Ovary (tissue), 9 donors: ENCODE measurements around the gene IGF2BP3. TPM values are rescaled to one million over a fixed set of nuclear protein-coding genes. Genes with fewer than 3 reads are reported as not detected.

Source experiments
- DNase-seq, 5 donors: peaks; one replicate each; pipeline ENCODE4 v3.0.0-alpha.2; 2019 to 2020
- H3K27ac ChIP-seq, 2 donors: fragments of 200-600 bp; one replicate each; pipeline versions ENCODE4 v1.5.1 to v1.8.0; 2019 to 2022
- H3K27me3 ChIP-seq: fragments of 200-600 bp; one replicate; pipeline ENCODE4 v1.8.0; 2022
- H3K36me3 ChIP-seq: fragments of 200-600 bp; sonication (generic); one replicate; pipeline ENCODE4 v1.5.1; 2019
- H3K4me1 ChIP-seq: one replicate; pipeline ENCODE4 v1.8.1; 2013; ENCODE audit warnings: mild to moderate bottlenecking, moderate library complexity; ENCODE audit not compliant: insufficient read depth
- H3K4me3 ChIP-seq: fragments of 200-600 bp; sonication (generic); one replicate; pipeline ENCODE4 v1.5.1; 2017
- H3K9me3 ChIP-seq, 2 donors: fragments of 200-600 bp in 1 of 2; sonication (generic) in 1 of 2; one replicate each; pipeline versions ENCODE4 v1.5.1 to v1.8.1; 2013 to 2019; ENCODE audit warnings: mild to moderate bottlenecking in 1 of 2, moderate library complexity in 1 of 2
- EP300 ChIP-seq: sonication (generic); formaldehyde crosslinking; IDR thresholded peaks from one replicate; pipeline ENCODE4 v1.6.1; 2017; ENCODE audit warnings: antibody characterized with exemption
- POLR2A ChIP-seq: fragments of 450-650 bp; IDR thresholded peaks from one replicate; pipeline ENCODE4 v1.6.1; 2017; ENCODE audit warnings: antibody characterized with exemption, mild to moderate bottlenecking, moderate library complexity
- WGBS, 3 donors: extraction: QIAGEN DNeasy Blood & Tissue Kit in 1 of 3; methylation state at CpG; one replicate each; pipeline versions ENCODE4 v1.1.5 to v1.1.7; 2013 to 2017; 5-methylcytosine and 5-hydroxymethylcytosine counted together
- intact Hi-C, 4 donors: fragments of 100-400 bp; cut with DNase I; formaldehyde crosslinking; loops; one replicate each; pipeline versions ENCODE4 v1.11.0 to v1.15.1; 2022 to 2023
- polyA plus RNA-seq, 2 donors: library from polyadenylated mRNA; stranded (reverse); fragments of 200-250 nt in 1 of 2; fragments of 350-450 nt in 1 of 2; fragmentation: Illumina TruSeq in 1 of 2; extraction: RNeasy Lipid Tissue Mini Kit (QIAGEN cat#74804) in 1 of 2; gene quantifications; one replicate each; pipeline ENCODE4 v1.2.3, GENCODE V29; 2013 to 2014
- total RNA-seq, 7 donors: library from RNA; depleted of rRNA in 2 of 7; stranded (reverse); fragments of >200 nt in 2 of 7; fragmentation: NEBNext Ultra II Directional in 3 of 7; extraction: Animal tissue kit (Norgen Biotek cat#: 25700) in 3 of 7; gene quantifications; one replicate each; pipeline versions ENCODE4 v1.1.0 to v1.2.4, GENCODE V29; 2016 to 2023
- TF ChIP-seq, protein P1 (sequence below), 3 donors: fragments of 450-650 bp in 2 of 3; fragments of 200-600 bp in 1 of 3; IDR thresholded peaks; one replicate each; pipeline versions ENCODE4 v1.5.1 to v1.8.0; 2016 to 2022; ENCODE audit warnings: antibody characterized with exemption in 3 of 3, mild to moderate bottlenecking in 1 of 3
- donor health status: DM: no; HTN: no; CAD: no; lungs with moderate emphysema.
- donor health status: DM: no; HTN: no; CAD: no.
- donor health status: Bipolar disorder and iron deficiency.
- donor health status: DM: yes; HTN: yes; CAD: no.
- donor health status: DM: no; HTN: no; CAD: no.
- donor health status: DM: yes; HTN: yes; CAD: no.

IGF2BP3 gene
- total and polyA plus RNA-seq, 9 donors = 0.20 to 1.3 (median 0.40) TPM; not detected in 2

DNA sequence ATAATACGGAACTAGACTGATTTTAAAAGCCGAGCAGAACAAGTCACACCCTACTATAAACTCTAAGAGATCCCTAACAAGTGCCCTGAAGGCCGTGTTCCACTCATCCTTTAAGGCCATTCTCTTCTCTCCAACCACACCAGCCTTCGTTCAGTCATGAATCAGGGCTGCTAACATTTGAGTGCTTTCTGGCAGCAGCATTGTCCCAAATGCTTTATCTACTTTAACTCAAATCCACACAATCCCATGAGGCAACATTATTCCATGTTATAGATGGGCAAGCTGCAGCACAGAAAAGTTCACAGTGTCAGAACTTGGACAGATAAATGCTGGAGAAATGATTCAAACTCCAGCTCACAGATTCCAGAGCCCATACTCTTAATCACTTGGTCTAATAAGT, 97.7 kb downstream of the IGF2BP3 start:
- no peak for DNase-seq
- no peaks in the 10 kb centered on the region for H3K36me3 ChIP-seq
- WGBS, 3 donors = 88 to 91% (median 88%) methylated on average over 4 of the region's 4 CpGs
- no peak overlapping the region for H3K27ac ChIP-seq
- H3K9me3 ChIP-seq = no peaks in the 10 kb centered on the region
- H3K4me3 ChIP-seq = no peak overlapping the region
- intact Hi-C loops = no loop called here
- H3K27me3 ChIP-seq = no peaks in the 10 kb centered on the region
- no peak for TF ChIP-seq EP300
- TF ChIP-seq, protein P1, sequence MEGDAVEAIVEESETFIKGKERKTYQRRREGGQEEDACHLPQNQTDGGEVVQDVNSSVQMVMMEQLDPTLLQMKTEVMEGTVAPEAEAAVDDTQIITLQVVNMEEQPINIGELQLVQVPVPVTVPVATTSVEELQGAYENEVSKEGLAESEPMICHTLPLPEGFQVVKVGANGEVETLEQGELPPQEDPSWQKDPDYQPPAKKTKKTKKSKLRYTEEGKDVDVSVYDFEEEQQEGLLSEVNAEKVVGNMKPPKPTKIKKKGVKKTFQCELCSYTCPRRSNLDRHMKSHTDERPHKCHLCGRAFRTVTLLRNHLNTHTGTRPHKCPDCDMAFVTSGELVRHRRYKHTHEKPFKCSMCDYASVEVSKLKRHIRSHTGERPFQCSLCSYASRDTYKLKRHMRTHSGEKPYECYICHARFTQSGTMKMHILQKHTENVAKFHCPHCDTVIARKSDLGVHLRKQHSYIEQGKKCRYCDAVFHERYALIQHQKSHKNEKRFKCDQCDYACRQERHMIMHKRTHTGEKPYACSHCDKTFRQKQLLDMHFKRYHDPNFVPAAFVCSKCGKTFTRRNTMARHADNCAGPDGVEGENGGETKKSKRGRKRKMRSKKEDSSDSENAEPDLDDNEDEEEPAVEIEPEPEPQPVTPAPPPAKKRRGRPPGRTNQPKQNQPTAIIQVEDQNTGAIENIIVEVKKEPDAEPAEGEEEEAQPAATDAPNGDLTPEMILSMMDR (IDR thresholded peaks at IDR 0.05) = no peak
- no peak for TF ChIP-seq POLR2A
- no peaks in the 10 kb centered on the region for H3K4me1 ChIP-seq

DNA sequence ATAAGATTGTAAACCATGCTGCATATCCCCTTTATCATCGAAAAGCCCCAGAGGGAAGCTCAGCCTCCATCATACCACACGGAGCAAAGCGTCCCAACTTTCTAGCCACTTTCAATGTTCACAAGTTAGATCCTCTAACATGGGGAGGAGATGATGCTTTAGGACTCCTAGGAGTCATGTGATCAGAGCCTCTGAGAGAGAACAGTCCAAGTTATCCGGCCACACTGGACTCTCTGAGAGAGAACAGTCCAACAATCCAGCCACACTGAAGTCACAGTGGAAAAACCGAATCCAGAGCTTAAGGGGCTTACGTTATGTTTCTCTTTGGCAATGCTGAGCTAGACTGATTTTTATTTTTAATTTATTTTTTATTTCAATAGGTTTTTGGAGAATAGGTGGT, 98.6 kb downstream of the IGF2BP3 start:
- intact Hi-C loops = no loop called here
- no peaks in the 10 kb centered on the region for H3K36me3 ChIP-seq
- TF ChIP-seq POLR2A = no peak
- TF ChIP-seq, protein P1 (IDR thresholded peaks at IDR 0.05) = no peak
- TF ChIP-seq EP300 = no peak
- H3K4me3 ChIP-seq = no peak overlapping the region
- DNase-seq = no peak
- H3K27me3 ChIP-seq = no peaks in the 10 kb centered on the region
- no peaks in the 10 kb centered on the region for H3K9me3 ChIP-seq
- no peak overlapping the region for H3K27ac ChIP-seq
- 80 to 87% (median 85%) methylated on average over 6 of the region's 6 CpGs for WGBS, 3 donors
- no peaks in the 10 kb centered on the region for H3K4me1 ChIP-seq

DNA sequence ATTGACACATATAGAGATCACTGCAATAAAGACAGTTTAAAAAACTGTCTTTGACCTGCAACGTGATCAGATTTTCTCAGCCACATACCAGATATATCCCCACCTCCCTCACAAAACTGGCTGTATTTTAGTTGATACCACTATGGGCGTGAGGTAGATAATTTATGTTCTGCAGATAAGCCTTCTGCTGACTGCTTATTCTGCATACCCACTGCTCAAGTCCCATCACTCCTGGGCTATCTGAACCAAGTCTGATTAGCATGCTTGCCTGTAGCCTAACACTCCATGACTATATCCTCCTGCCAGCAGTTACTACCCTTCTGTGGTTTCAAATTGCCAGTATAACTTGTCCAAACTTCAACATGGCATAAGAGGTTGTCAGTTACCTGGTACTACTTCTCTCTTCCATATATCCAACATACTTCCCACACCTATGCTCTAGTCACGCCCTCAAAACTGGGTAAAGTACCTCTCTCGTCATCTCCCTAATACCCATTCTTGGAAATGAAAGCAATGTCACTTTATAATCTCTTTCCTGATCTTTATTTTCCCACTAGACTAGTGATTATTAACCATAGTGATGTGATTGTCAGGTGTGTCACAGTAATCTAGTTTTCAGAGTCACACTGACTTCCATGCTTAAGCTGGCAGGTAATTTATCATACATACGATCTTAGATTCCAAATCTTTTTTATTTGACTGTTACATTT, 100.4 kb downstream of the IGF2BP3 start:
- no peaks in the 10 kb centered on the region for H3K4me1 ChIP-seq
- no peaks in the 10 kb centered on the region for H3K27me3 ChIP-seq
- DNase-seq = no peak
- intact Hi-C loops = no loop called here
- no peak overlapping the region for H3K4me3 ChIP-seq
- H3K36me3 ChIP-seq = no peaks in the 10 kb centered on the region
- WGBS, 3 donors = 73 to 78% (median 77%) methylated on average over 5 of the region's 5 CpGs
- H3K27ac ChIP-seq = no peak overlapping the region
- no peaks in the 10 kb centered on the region for H3K9me3 ChIP-seq
- TF ChIP-seq, protein P1 (IDR thresholded peaks at IDR 0.05) = no peak
- TF ChIP-seq EP300 (no peak), POLR2A (no peak)

GRCh38 chr7:23369100-23369499, 101.2 kb downstream of the IGF2BP3 start:
- Histone ChIP-seq H3K27me3 (no peaks in the 10 kb centered on the region), H3K36me3 (no peaks in the 10 kb centered on the region), H3K4me3 (no peak overlapping the region), H3K9me3 (no peaks in the 10 kb centered on the region), H3K27ac (no peak overlapping the region), H3K4me1 (no peaks in the 10 kb centered on the region)
- intact Hi-C loops = no loop called here
- no peak for DNase-seq
- TF ChIP-seq EP300 (no peak), POLR2A (no peak)
- TF ChIP-seq, protein P1 (IDR thresholded peaks at IDR 0.05) = no peak
- WGBS, 3 donors = 82 to 86% (median 84%) methylated on average over 4 of the region's 4 CpGs
